GM21737 (cell line): ENCODE measurements around the gene PIEZO2.
"Not testable (repeated sequence)": the region's sequence is repeated elsewhere in the genome, so short reads cannot be mapped to it uniquely, and the experiment has no call there.

Experiments
- ATAC-seq: cut with Tn5 transposase; IDR thresholded peaks from one replicate; pipeline ENCODE4 v1.9.1; 2021; ENCODE audit warnings: mild to moderate bottlenecking, moderate library complexity; ENCODE audit not compliant: unreplicated experiment

The PIEZO2 gene

DNA sequence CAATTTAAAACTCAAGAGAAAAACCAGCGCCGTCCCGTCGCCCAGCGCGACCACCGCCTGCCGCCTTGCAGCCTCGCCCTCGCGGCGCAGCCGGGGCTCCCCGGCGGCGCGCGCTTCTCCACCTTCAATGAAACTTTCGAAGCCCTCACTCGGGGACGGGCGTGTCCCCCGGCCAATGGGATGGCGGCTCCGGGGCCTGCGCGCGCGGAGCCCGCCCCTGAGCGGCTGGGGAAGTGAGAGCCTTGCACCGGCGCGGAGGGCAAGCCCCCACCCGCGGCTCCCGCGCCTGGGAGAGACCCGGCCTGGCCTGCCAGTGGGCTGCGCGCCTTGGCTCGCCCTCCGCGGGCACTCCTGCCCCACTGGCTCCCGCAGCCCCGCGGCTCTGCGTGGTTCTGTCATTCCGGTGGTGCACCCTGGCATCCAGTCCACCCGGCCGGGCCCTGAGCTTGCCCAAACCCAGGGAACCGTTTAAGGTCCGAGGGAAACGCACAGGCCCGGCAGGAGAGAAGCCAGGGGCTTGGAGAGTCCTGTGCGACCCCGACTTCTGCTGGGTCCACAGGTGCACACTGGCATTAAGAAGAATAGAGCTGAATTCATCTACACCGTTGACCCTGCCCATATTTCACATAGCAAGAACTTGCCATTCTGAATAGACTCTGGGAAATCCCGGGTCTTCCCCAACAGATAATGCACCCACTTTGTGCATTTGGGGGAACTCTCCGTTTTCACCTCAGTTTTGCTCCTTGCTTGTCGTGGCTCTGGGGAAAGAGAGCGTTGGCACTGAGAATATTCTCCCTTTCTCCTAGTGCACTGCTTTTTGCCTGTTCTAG, at the start of gene PIEZO2:
PIEZO2 (minus strand) TSS at position 129 of the 830 bp plus-strand sequence. CDS start 981 bp downstream, outside the sequence.
- ATAC-seq: peak; percentile 71

DNA sequence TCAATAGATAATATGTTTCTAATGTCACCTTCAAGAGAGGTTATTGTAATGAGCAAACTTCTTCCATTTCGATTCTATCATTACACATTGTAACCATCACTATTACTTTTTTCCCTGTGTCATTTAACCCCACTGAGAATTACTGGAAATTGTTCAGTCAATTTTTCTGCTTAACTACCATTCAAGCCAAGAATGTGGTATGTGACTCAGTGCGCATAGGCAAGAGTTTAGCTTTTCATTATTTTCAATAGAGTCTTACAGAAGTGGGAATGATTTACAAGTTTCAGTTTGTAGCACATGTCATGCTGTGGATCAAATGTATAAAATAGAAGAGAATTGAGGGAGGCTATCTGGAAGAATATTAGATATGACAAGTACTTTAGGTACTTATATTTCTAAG, 34.3 kb upstream of the PIEZO2 start:
- no peak for ATAC-seq

DNA sequence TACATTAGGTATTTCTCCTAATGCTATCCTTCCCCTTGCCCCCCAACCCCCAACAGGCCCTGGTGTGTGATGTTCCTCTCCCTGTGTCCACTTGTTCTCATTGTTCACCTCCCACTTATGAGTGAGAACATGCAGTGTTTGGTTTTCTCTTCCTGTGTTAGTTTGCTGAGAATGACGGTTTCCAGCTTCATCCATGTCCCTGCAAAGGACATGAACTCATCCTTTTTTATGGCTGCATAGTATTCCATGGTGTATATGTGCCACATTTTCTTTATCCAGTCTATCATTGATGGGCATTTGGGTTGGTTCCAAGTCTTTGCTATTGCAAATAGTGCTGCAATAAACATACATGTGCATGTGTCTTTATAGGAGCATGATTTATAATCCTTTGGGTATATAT, 32.3 kb upstream of the PIEZO2 start:
- not testable (repeated sequence) for ATAC-seq

DNA sequence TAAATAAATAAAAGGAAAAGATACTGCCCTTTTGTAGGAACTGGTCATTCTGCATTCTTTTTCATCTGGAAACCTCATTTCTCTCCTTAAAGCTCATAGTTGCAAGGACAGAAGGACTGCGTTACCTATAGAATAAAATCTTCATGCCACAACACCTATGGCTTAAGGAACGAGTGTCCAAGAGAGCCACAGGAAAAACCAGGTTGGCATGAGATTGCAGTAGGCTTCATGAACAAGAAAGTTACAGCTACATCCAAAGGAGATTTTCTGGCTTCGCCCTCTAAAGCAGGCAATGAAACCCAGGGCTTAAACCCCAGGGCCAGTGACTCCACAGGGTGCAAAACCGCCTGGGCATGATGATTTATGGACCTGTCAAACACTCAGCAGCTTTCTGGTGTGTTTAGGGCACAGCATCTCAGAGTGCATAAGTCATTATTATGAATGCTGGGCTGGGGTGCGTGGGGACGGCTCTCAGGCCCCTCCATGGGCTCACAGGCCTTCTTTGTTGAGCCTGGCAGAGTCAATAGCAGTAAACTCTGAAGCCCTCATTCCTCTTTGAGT, 30.7 kb upstream of the PIEZO2 start:
- no peak for ATAC-seq

DNA sequence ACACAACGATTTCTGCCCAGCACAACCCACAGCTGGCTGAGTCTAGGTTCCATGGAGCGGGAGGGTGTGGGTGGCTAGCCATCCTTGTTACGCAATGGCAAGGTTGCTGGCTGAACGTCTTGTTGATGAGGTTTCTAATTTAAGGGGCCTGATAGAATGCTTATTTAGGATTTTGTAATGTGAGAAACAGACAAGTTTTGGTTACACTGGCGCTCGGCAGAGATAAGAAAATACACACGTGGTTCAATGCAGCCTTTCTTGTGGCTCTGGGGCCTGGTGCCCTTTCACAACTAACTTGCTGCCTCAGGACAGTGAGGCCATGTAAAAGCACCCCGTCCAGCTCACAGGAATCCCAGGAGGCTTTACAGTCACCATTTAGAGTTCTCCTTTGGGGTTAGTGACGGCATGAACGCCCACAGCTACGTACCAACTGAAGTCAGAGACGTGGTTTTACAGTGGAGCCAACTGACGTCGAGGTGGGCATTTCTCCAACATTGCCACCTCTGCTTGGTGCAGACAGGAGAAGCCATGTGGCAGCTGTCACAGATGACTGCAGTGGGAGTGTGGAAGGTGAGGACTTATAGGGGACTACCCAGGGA, 29.7 kb upstream of the PIEZO2 start:
- no peak for ATAC-seq

DNA sequence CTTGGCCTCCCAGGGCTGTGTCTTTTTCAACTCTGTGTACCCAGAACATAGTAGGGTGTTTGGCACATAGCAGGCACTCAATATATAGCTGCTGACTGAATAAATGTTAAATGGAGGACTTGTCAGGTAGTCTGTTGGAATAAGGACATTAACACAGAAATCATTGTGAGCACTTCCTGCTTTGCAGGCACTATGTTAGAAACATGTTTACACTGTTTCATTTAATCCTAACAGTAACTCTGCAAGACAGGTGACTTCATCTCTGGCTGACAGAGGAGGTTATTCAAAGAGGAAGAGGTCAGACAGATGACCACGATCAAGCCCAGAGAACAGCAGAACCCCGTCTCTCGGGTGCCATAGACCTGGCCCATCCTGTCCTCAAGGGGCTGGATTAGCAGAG, 28.0 kb upstream of the PIEZO2 start:
- no peak for ATAC-seq

DNA sequence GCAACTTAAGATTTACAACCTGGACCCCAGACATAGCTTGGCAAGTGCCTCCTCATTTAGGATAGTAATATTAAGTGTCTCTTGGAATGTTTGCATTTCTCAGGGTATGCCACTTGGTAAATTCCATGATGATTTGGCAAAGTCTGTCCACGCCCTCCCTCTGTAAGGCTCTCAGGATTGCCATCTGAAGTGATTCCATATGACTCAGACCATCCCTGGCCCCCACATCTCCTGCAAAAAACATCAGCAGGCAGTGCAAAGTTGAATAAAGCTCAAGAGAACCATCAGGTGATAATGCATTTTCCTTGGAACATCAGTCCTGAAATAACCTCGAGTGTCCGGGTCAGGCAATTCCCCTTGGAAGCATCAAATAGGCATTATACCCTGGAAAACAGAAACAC, 27.1 kb upstream of the PIEZO2 start:
- no peak for ATAC-seq

DNA sequence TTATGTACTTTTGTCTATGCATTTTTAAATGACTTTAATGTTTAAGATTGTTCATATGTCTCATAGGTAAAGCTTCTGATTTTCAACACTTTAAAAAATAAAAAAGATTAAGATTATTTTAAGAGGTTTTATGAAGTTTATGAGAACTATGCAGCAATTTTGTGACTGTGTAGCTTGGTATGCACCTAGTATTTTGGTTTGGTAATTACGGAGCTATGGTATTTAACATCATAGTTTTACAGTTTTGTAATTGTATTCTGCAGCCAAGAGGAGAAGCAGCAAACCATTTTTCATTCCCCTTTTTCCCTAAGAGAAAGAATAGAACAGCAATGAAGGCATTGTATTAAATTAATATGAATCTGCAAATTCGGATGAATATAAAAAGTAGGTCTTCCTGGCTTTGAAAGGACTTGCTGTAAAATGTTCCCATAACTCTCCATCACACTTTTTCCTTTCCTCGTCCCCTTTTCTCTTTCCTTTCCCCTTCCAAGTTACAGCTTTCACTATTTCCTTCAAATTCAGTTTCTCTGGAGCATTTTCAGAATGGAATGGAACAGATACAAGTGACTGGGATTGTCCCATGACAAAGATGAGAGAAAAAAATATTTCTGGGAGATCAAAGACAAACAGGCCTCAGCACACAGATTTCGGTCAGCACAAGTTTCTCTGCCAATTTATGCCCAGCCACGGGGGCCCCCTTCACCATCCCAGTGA, 26.1 kb upstream of the PIEZO2 start:
- ATAC-seq: no peak

DNA sequence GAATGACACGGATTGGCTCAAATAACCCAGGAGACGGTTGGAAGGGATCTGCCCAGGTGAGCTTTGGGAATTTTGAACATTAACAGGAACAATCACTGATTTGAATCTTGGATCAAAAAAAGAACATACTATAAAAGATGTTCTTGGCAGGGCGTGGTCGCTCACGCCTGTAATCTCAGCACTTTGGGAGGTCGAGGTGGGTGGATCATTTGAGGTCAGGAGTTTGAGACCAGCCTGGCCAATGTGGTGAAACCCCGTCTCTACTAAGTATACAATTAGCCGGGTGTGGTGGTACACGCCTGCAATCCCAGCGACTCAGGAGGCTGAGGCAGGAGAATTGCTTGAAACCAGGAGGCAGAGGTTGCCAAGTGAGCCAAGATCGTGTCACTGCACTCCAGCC, 24.8 kb upstream of the PIEZO2 start:
- not testable (repeated sequence) for ATAC-seq

DNA sequence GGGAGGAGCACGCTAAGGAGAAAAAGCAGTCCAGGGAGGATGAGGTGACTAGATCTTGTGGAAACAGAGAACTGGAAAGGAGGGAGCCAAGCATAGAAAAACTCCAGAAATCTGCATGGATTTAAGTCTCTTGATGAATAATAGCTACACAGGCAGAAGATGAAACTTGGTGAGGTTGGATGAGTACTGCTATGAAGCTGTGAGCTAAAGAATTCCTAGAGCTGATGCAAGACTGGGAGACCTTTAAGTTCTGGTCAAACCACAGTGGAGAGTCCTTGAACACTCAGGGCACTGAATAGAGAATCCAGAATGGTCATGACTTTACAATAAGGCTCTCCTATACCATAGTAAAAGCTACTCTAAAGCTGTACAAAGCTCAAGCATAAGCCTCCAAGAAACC, 18.4 kb upstream of the PIEZO2 start:
- ATAC-seq: no peak

DNA sequence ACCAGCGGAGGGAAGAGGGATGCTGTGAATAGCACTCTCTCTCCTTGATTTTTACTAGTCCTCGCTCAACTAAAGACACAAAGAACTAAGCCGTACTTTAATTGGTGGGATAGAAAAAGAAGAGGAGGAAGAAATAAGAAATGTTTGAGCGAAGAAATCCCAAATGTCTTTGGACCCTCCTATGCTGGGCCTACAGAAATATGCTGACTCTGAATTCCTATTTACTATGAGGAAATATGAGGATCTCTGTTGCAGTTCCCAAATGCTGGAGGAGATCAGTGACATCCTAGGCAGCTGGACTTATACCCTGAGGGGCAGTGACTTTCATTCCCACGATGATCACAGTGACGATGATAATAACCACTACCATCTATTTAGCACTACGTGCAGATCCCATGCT, 16.6 kb upstream of the PIEZO2 start:
- ATAC-seq: no peak

DNA sequence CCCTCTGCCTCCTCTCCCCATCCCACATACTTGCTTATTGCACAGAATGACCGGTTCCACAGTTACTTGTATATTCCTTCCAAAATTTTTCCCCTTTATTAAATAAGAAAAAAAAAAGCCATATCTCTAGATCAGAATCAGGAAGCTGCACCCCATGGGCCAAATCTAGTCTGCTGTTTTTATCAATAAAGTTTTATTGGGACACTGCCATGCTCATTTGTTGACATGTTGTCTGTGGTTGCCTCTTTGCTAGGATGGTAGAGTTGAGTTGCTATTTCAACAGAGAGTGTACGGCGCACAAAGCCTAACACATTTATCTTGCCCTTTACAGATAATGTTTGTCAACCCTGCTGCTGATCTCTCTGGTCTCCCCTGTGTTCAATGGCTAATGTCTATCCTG, 15.8 kb upstream of the PIEZO2 start:
- ATAC-seq: no peak

DNA sequence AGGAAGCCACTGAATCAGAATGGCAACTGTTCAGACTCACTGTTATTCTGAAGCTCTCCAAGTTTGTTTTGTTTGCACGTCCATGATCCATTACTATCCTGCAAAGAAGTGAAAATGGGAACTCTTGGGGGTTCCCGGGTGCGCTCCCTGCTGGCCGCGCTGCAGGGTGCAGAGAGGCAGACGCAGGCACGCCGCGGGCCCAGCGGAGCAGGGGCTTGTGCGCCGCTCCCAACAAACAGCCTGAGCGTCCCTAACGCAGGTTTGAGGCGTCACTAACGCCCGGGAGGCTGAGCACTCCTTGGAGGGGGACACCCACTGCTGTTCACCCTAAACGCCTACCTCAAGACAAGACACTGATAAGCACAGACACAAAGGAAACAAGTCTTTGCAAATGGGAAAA, 14.3 kb upstream of the PIEZO2 start:
- ATAC-seq: no peak

DNA sequence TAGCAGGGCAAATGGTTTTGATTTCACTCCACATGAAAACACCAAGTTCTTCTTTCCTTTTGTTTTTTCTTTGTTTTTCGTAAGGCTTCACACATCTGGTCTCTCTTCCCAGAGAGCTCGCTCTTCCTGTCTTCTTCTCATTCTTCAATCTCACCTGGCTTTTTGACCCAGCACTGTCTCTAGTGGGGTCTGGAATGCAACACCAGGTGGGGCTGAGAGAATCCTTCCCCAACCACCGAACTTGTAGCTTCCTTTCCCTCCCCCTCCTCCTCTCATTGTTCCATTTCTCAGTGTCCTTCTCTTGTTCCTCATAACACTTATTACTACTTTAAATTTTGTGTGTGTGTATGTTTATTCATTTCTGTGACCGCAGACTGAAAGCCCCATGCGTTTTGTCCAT, 13.5 kb upstream of the PIEZO2 start:
- no peak for ATAC-seq

DNA sequence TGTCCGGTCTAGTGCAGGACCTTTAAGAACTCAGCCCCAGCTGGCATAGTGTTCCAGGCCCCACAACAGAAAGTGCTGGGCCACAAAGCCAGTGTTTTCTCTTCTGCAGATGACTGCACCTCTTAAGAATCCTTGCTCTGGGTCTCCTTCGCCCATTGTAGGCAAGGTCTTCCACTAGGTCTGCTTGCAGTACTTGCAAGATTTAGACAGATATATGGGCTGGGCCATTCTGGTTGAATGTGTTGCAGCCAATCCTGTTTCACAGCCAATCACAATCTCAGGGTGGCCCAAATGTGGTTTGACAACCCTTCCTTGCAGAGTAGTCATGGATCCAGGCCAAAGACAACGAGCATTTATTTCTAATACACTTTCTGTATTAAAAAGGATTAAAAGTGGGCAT, 13.1 kb upstream of the PIEZO2 start:
- ATAC-seq: no peak

DNA sequence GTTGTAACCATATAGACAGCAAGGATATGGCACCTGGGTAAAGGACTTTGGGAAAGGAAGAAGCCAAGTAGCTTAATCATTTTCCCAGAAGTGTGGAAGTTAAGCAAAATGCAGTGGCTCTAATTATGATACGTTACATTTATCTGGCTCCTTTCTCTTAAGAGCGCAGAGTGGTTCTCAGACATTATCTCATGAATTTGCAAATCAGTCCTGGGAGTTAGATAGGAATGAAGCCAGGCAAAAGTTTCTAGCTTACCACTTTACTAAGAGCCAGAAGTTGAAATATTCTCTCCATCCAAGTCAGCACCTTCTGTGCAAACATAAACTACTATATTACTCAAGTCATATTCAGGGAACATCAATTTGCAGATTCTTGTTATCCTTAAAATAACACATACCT, 10.9 kb upstream of the PIEZO2 start:
- ATAC-seq: no peak

DNA sequence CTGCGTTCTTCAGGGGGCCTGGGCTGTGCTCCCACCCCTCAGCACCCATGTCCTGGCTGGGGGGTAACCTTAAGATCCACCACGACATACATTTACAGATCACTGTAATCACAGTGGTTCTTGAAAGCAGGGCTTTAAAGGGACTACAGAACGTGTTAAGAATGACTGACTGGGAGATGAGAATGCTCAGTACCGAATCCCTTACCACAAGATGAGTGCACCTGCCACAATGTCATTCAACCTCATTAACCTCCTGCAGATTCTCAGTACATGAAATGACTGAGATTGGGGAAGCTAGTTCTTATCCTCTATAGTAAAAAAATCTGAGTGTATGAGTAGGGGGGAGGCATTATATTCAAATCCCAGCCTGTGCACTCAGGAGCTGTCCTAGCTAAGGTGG, 10.5 kb upstream of the PIEZO2 start:
- ATAC-seq: no peak

DNA sequence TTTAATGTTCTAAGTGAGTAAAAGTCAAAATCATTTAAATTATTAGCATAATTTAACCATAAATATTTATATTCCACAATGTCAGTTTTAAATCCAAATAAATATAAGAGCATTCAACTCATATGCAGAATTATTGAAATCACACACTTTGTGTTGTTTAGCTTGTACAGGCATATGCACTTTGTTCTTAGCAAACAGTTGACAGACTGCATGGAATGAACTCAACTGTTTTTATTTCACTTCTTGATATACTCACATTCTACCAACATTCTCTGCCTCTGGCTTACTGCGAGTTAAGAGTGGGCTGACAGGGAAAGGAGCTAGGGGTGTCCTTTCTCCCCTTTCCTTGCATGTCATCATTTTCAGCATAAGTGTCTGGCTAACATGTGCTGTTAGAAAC, 7.6 kb upstream of the PIEZO2 start:
- ATAC-seq: no peak

DNA sequence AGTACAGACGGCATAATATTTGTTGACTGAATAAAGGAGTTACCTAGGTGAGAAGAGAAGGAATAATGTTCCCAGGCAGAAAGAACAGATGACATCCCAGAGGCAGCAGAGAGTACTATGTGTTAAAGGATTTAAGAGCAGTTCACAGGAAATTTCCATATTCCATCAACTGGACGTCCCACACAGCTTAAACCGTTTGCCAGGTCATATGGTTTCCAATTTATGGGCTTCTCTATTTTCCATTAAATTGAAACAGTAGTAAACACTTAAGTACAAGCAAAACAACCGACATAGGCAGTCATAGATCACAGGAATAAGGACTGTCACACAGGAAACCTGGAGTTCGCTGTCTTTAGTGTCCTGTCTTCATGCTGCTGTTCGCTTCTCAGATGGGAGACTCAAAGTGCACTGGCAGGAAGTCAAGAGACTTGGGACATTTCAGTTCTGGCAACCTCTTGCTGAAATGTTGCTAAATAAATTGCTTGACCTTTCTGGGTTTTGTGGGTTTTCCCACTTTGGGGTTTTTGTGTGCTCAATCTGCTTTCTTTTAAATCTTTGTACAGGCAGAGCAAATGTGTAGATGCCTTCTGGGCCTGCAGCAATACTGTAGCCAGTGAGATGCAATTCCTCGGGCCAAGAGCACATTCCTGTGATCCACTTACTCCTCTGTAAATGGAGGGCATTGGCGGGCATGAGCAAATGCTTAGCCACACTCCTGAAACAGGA, 5.8 kb upstream of the PIEZO2 start:
- no peak for ATAC-seq

DNA sequence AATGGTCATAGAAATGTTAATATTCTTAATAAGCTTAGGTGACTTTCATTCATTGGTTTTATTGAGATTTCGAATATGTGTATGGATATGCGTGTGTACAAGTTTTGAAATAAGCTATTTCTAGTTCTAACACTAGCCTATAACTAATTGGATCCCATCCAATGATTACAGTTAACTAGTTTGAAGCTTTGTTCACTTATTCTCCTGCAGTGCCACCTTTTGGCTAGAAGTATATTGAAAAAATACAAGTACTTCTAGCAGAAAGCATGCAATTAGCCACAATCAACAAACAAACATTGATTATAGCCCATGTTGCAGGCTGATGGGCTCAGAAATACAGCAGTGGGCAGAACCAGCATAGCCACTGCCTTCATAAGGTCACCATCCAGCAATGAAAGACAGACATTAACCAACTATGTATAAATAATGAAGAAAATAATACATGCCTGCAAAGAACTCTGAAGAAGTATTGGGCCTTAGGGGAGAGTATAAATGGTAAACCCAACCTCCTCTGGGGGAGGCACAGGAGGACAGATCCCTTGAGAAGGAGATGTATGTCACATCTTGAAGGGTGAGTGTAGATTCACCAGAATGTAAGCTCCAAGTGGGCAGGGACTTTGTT, 5.1 kb upstream of the PIEZO2 start:
- no peak for ATAC-seq

DNA sequence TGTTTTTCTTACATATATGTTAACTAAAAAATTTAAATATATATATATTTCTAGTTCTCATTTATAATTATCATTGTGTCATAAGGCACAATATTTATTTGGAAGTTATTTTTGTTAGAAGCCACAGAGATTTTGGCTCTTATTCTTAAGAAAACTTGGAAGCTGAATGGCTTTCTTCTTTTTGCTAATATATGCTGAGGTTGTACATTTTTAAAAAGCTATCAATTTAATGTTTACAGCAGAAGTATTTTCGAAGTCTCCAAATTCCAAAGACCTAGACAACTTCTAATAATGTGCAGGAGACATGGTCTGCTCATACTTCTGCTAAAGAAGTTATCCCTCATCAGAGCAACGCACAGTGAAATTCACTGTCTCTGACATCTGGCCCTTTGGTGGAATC, 3.7 kb upstream of the PIEZO2 start:
- ATAC-seq: no peak
